Astrocyte (in vitro differentiated cells and primary cell): ENCODE measurements around the gene EXOC4.

Experiments used
- EZH2 ChIP-seq: IDR thresholded peaks from 2 replicates; pipeline ENCODE4 v1.6.1; 2012; ENCODE audit warnings: mild to moderate bottlenecking, low read length, inconsistent platforms; ENCODE audit not compliant: insufficient read depth
- TF ChIP-seq, protein P1 (sequence below): IDR thresholded peaks from 2 replicates; pipeline ENCODE4 v1.5.1; 2011; ENCODE audit warnings: low read depth, mild to moderate bottlenecking, inconsistent platforms, low read length, moderate library complexity; ENCODE audit not compliant: insufficient read depth

DNA sequence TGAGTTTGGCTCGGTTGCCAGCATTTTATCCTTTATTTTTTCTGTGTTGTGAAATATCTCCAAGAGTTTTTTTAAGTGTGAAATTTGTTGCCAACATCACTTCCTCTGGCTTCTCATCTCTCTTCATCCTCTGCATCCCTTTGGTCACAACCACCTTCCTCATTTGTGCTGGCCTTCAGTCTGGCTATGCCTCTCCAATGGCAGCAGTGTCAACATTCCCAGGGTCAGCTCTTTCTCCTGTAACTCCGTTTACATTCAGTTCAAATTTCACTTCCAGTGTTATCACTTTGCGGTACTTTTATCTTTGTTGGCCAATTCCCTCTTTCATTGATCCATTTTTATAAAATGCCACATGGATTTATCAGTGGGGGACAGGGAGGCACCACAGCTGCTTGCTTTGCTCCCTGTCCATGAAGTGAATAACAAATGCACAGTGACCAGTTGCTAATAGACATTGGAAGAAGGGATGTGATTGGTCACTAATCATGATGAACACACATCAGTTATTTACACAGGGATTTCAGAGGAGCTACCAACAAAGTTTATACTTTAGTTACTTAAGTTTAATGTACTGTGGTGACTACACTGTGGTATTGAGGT is 562.8 kb downstream of the EXOC4 start:
- TF ChIP-seq, protein P1, sequence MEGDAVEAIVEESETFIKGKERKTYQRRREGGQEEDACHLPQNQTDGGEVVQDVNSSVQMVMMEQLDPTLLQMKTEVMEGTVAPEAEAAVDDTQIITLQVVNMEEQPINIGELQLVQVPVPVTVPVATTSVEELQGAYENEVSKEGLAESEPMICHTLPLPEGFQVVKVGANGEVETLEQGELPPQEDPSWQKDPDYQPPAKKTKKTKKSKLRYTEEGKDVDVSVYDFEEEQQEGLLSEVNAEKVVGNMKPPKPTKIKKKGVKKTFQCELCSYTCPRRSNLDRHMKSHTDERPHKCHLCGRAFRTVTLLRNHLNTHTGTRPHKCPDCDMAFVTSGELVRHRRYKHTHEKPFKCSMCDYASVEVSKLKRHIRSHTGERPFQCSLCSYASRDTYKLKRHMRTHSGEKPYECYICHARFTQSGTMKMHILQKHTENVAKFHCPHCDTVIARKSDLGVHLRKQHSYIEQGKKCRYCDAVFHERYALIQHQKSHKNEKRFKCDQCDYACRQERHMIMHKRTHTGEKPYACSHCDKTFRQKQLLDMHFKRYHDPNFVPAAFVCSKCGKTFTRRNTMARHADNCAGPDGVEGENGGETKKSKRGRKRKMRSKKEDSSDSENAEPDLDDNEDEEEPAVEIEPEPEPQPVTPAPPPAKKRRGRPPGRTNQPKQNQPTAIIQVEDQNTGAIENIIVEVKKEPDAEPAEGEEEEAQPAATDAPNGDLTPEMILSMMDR = no peak
- TF ChIP-seq EZH2 = no peak
